Mammary epithelial cell (primary cell): ENCODE data around the gene GRIA1.

ENCODE experiments used
- EZH2 ChIP-seq: IDR thresholded peaks from 2 replicates; pipeline ENCODE4 v1.6.1; 2012; ENCODE audit warnings: low read length, inconsistent platforms, borderline replicate concordance
- TF ChIP-seq, protein P1 (sequence below), 2 donors: IDR thresholded peaks in 1 of 2; conservative IDR thresholded peaks in 1 of 2; 2 replicates each; pipeline ENCODE4 v1.5.1; 2011 to 2012; ENCODE audit warnings: inconsistent platforms in 2 of 2, low read length in 2 of 2, mild to moderate bottlenecking in 2 of 2, control low read depth in 1 of 2, low read depth in 1 of 2; ENCODE audit not compliant: insufficient read depth in 1 of 2; ENCODE audit errors: extremely low read depth in 1 of 2

GRCh38 chr5:153470736-153471135 is 19.7 kb upstream of the GRIA1 start:
- TF ChIP-seq, protein P1, sequence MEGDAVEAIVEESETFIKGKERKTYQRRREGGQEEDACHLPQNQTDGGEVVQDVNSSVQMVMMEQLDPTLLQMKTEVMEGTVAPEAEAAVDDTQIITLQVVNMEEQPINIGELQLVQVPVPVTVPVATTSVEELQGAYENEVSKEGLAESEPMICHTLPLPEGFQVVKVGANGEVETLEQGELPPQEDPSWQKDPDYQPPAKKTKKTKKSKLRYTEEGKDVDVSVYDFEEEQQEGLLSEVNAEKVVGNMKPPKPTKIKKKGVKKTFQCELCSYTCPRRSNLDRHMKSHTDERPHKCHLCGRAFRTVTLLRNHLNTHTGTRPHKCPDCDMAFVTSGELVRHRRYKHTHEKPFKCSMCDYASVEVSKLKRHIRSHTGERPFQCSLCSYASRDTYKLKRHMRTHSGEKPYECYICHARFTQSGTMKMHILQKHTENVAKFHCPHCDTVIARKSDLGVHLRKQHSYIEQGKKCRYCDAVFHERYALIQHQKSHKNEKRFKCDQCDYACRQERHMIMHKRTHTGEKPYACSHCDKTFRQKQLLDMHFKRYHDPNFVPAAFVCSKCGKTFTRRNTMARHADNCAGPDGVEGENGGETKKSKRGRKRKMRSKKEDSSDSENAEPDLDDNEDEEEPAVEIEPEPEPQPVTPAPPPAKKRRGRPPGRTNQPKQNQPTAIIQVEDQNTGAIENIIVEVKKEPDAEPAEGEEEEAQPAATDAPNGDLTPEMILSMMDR (conservative IDR thresholded peaks at IDR 0.05 in 1 of 2, IDR thresholded peaks at IDR 0.05 in 1 of 2; ENCODE audit: extremely low read depth in 1 of 2, insufficient read depth in 1 of 2, low read depth in 1 of 2, low read length in 2 of 2), result no peak
- no peak for TF ChIP-seq EZH2
